Prostate gland (tissue), 2 donors: ENCODE measurements around the gene AMBP. TPM values are rescaled to one million over a fixed set of nuclear protein-coding genes. Genes with fewer than 3 reads are reported as not detected.

Experiments used
- DNase-seq: peaks from one replicate; pipeline ENCODE4 v3.0.0-alpha.2; 2019; ENCODE audit warnings: low spot score
- H3K27ac ChIP-seq, 2 donors: fragments of 200-600 bp; sonication (generic); 2 replicates each; pipeline ENCODE4 v1.5.1; 2017 to 2019
- H3K27me3 ChIP-seq: fragments of 200-600 bp; sonication (generic); replicated peaks from 2 replicates; pipeline ENCODE4 v1.5.1; 2019; ENCODE audit not compliant: insufficient read depth
- H3K36me3 ChIP-seq, 2 donors: fragments of 200-600 bp; sonication (generic); 1 replicate in 1 of 2; 2 replicates in 1 of 2; pipeline versions ENCODE4 v1.5.1 to v1.8.1; 2017 to 2019
- H3K4me1 ChIP-seq: fragments of 200-600 bp; sonication (generic); replicated peaks from 2 replicates; pipeline ENCODE4 v1.5.1; 2019
- H3K4me3 ChIP-seq, 2 donors: fragments of 200-600 bp; sonication (generic); 2 replicates each; pipeline ENCODE4 v1.5.1; 2017 to 2019
- H3K9me3 ChIP-seq: fragments of 200-600 bp; sonication (generic); 2 replicates; pipeline ENCODE4 v1.5.1; 2017
- CTCF ChIP-seq, 4 experiments: fragments of 200-600 bp in 2 of 4; fragments of 450-650 bp in 2 of 4; sonication (generic) in 2 of 4; IDR thresholded peaks; 1 replicate in 3 of 4; 2 replicates in 1 of 4; pipeline ENCODE4 v1.5.1; 2016 to 2019; ENCODE audit warnings: antibody characterized with exemption in 4 of 4, mild to moderate bottlenecking in 2 of 4, moderate library complexity in 2 of 4
- POLR2A ChIP-seq: fragments of 450-650 bp; IDR thresholded peaks from one replicate; pipeline ENCODE4 v1.6.1; 2016; ENCODE audit warnings: antibody characterized with exemption, mild to moderate bottlenecking
- POLR2AphosphoS5 ChIP-seq: sonication (generic); formaldehyde crosslinking; IDR thresholded peaks from one replicate; pipeline ENCODE4 v1.6.1; 2017; ENCODE audit warnings: antibody characterized with exemption
- WGBS: methylation state at CpG from one replicate; pipeline ENCODE4 v1.1.5; 2018; 5-methylcytosine and 5-hydroxymethylcytosine counted together
- intact Hi-C: fragments of 100-400 bp; cut with DNase I; formaldehyde crosslinking; loops from one replicate; pipeline ENCODE4 v1.14.2; 2022
- total RNA-seq, 2 donors: library from RNA; depleted of rRNA; stranded (reverse); fragments of >200 nt; gene quantifications; one replicate each; pipeline ENCODE4 v1.1.0, GENCODE V29; 2016

The AMBP gene
- total RNA-seq, 2 donors from 2014 or later = 0.23 to 1.5 TPM

- Histone ChIP-seq H3K4me1 (no peaks in the 10 kb centered on the region), H3K36me3 (no peaks in the 10 kb centered on the region), H3K27me3 (no peaks in the 10 kb centered on the region), H3K27ac (no peak overlapping the region), H3K9me3 (no peaks in the 10 kb centered on the region), H3K4me3 (no peak overlapping the region)
- intact Hi-C loops = no loop called here
- 62% methylated on average over 4 of the region's 4 CpGs for WGBS
- DNase-seq = no peak
- TF ChIP-seq CTCF (IDR thresholded peaks at IDR 0.05) (no peak), POLR2A (no peak), POLR2AphosphoS5 (no peak)
Measured at GRCh38 chr9:114027863-114028465, 50.1 kb downstream of the AMBP start.

GRCh38 chr9:114027159-114027862, 50.8 kb downstream of the AMBP start:
- peak; percentile 1 for DNase-seq
- H3K9me3 ChIP-seq = no peaks in the 10 kb centered on the region
- TF ChIP-seq CTCF (IDR thresholded peaks at IDR 0.05) = no peak
- TF ChIP-seq POLR2A = no peak
- TF ChIP-seq POLR2AphosphoS5 = no peak
- H3K36me3 ChIP-seq = no peaks in the 10 kb centered on the region
- H3K4me3 ChIP-seq = no peak overlapping the region
- no peaks in the 10 kb centered on the region for H3K27me3 ChIP-seq
- intact Hi-C loops = no loop called here
- H3K27ac ChIP-seq = no peak overlapping the region
- WGBS = 86% methylated on average over 13 of the region's 13 CpGs
- H3K4me1 ChIP-seq = no peaks in the 10 kb centered on the region

- no peaks in the 10 kb centered on the region for H3K27me3 ChIP-seq
- DNase-seq = no peak
- no peaks in the 10 kb centered on the region for H3K4me1 ChIP-seq
- no peaks in the 10 kb centered on the region for H3K9me3 ChIP-seq
- WGBS = 91% methylated on average over 4 of the region's 4 CpGs
- no peaks in the 10 kb centered on the region for H3K36me3 ChIP-seq
- TF ChIP-seq CTCF (IDR thresholded peaks at IDR 0.05) (no peak), POLR2A (no peak), POLR2AphosphoS5 (no peak)
- no peak overlapping the region for H3K4me3 ChIP-seq
- no peak overlapping the region for H3K27ac ChIP-seq
- intact Hi-C loops = no loop called here
Measured at GRCh38 chr9:114026335-114026734, 51.8 kb downstream of the AMBP start.

GRCh38 chr9:114025760-114026159, 52.3 kb downstream of the AMBP start:
- intact Hi-C loops = no loop called here
- Histone ChIP-seq H3K36me3 (no peaks in the 10 kb centered on the region), H3K27ac (no peak overlapping the region), H3K4me3 (no peak overlapping the region), H3K4me1 (no peaks in the 10 kb centered on the region), H3K9me3 (no peaks in the 10 kb centered on the region), H3K27me3 (no peaks in the 10 kb centered on the region)
- TF ChIP-seq CTCF (IDR thresholded peaks at IDR 0.05) (no peak), POLR2AphosphoS5 (no peak), POLR2A (no peak)
- no peak for DNase-seq
- 98% methylated on average over 5 of the region's 5 CpGs for whole genome bisulfite sequencing

GRCh38 chr9:114025196-114025753, 52.8 kb downstream of the AMBP start:
- Histone ChIP-seq H3K27me3 (no peaks in the 10 kb centered on the region), H3K4me1 (no peaks in the 10 kb centered on the region), H3K27ac (no peak overlapping the region), H3K4me3 (no peak overlapping the region), H3K9me3 (no peaks in the 10 kb centered on the region), H3K36me3 (no peaks in the 10 kb centered on the region)
- intact Hi-C loops = no loop called here
- TF ChIP-seq POLR2A (no peak), CTCF (IDR thresholded peaks at IDR 0.05) (no peak), POLR2AphosphoS5 (no peak)
- no peak for DNase-seq
- WGBS = 91% methylated on average over 3 of the region's 3 CpGs
